WI38 (cell line): ENCODE measurements around the gene AFF3.

ENCODE experiments used
- H3K4me3 ChIP-seq: 2 replicates; pipeline ENCODE4 v1.5.1; 2011; ENCODE audit warnings: low read depth, mild to moderate bottlenecking, control low read depth, low read length
- CTCF ChIP-seq: IDR thresholded peaks from 2 replicates; pipeline ENCODE4 v1.5.1; 2012; ENCODE audit warnings: low read depth, mild to moderate bottlenecking, control low read depth, low read length

AFF3 gene

GRCh38 chr2:99524056-99524455 lies 618.3 kb downstream of the AFF3 start:
- TF ChIP-seq CTCF: no peak
- no peak overlapping the region for H3K4me3 ChIP-seq

GRCh38 chr2:99522157-99522556 lies 620.2 kb downstream of the AFF3 start:
- H3K4me3 ChIP-seq: no peak overlapping the region
- no peak for TF ChIP-seq CTCF

- H3K4me3 ChIP-seq: no peak overlapping the region
- no peak for TF ChIP-seq CTCF
Observed at GRCh38 chr2:99520813-99521212, 621.6 kb downstream of the AFF3 start.

- no peak overlapping the region for H3K4me3 ChIP-seq
- TF ChIP-seq CTCF: no peak
Observed at GRCh38 chr2:99520195-99520594, 622.2 kb downstream of the AFF3 start.

GRCh38 chr2:99514357-99514756 lies 628.0 kb downstream of the AFF3 start:
- no peak for TF ChIP-seq CTCF
- no peak overlapping the region for H3K4me3 ChIP-seq

GRCh38 chr2:99512181-99512591 lies 630.2 kb downstream of the AFF3 start:
- H3K4me3 ChIP-seq: no peak overlapping the region
- no peak for TF ChIP-seq CTCF

- no peak overlapping the region for H3K4me3 ChIP-seq
- no peak for TF ChIP-seq CTCF
Observed at GRCh38 chr2:99509387-99509786, 633.0 kb downstream of the AFF3 start.
